HG03442 (cell line): ENCODE measurements around the gene AGFG2.

Source experiments
- ATAC-seq: cut with Tn5 transposase; IDR thresholded peaks from one replicate; pipeline ENCODE4 v1.9.1; 2021; ENCODE audit warnings: mild to moderate bottlenecking, moderate library complexity; ENCODE audit not compliant: unreplicated experiment

AGFG2 gene

GRCh38 chr7:100606313-100606712 is 67.3 kb downstream of the AGFG2 start:
- no peak for ATAC-seq

- ATAC-seq = no peak
These were observed 68.1 kb downstream of the AGFG2 start for GRCh38 chr7:100607111-100607510.

- ATAC-seq = no peak
These were observed 71.0 kb downstream of the AGFG2 start for GRCh38 chr7:100609958-100610357.

DNA sequence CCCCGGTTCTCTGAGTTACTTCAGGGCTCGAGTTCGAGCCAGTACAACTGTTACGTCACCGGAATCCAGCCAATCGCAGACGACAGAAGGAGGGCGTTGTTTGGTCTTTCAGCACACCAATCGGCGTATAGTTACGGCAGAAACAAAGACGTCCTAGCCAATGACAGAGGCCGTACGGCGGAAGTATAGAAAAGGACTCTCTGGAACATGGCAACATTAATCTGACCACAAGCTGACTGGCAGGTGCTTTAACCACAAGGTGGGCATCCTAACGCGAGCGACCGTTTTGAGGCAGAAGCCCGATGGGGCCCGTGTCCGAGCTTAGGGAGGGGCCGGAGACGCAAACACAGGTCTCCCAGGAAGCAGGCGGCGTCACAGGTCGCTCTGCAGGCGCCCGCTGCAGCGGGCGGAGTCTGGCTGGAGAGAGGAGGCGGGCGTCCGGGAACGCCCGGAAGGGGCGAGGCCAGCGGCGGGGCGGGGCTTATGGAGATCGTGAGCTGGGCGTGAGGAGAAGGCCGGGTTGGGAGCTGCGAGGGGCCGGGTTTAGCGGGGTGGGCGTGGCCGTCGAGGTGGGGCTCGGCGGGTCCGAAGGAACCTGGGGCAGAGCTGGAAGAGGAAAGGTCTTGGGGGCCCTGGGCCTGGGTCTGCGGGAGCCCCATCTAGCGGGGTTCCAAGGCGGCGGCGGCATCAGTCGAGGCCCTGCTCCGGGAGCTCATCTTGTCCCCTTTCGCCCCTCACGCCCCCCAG is 73.2 kb downstream of the AGFG2 start, which contains the start of gene MOSPD3:
TSS of gene MOSPD3 (plus strand) at position 558 of the 747 bp plus-strand sequence. CDS start 252 bp downstream, outside the sequence.
- ATAC-seq = peak; percentile 90

- ATAC-seq = no peak
These were observed 73.9 kb downstream of the AGFG2 start for GRCh38 chr7:100612730-100613390.

GRCh38 chr7:100613412-100614175 is 74.6 kb downstream of the AGFG2 start:
- no peak for ATAC-seq

- ATAC-seq = no peak
These were observed 75.4 kb downstream of the AGFG2 start for GRCh38 chr7:100614308-100614861.
